Endothelial cell of umbilical vein (primary cell): ENCODE results near the gene CPSF4. TPM values are rescaled to one million over a fixed set of nuclear protein-coding genes. Genes with fewer than 3 reads are reported as not detected.
A peak's percentile ranks its signal among the peaks of the same experiment; 100 is the strongest.

ENCODE experiments used
- BruUV-seq: library from RNA; stranded (reverse); fragments of 400-500 nt; replicated peaks from 2 replicates; lab custom pipeline; 2021; lab: Mats Ljungman, UMichigan
- CTCF ChIA-PET: fragments of 300-600, 350-600 bp; sonication (Branson Sonifier 250); formaldehyde crosslinking; loops from one replicate; lab custom pipeline; 2021; ENCODE audit warnings: antibody characterized with exemption, inconsistent platforms; lab: Charles Lee
- POLR2A ChIA-PET: fragments of 300-600, 350-600 bp; sonication (Branson Sonifier 250); formaldehyde crosslinking; loops from one replicate; lab custom pipeline; 2021; ENCODE audit warnings: antibody characterized with exemption, inconsistent platforms; lab: Charles Lee
- DNase-seq: peaks from one replicate; pipeline ENCODE4 v3.0.0-alpha.2; 2011; ENCODE audit warnings: low read depth, low spot score
- FAIRE-seq: peaks from 2 replicates; lab custom pipeline; 2011; peaks lifted over from hg19 to GRCh38; lab: Jason Lieb, UNC
- H2AFZ ChIP-seq: 2 replicates; pipeline ENCODE4 v1.6.0; 2012; ENCODE audit warnings: low read depth, low read length, control low read depth, inconsistent platforms
- H3K27ac ChIP-seq: 2 replicates; pipeline ENCODE4 v1.5.1; 2011; ENCODE audit warnings: low read depth, mild to moderate bottlenecking, control low read depth, low read length, moderate library complexity; ENCODE audit not compliant: insufficient read depth
- H3K27me3 ChIP-seq, 2 experiments: 2 replicates each; pipeline versions ENCODE4 v1.6.0 to v1.6.1; 2011; ENCODE audit warnings: low read length in 2 of 2, mixed read lengths in 1 of 2; ENCODE audit not compliant: control insufficient read depth in 2 of 2, insufficient read depth in 2 of 2
- H3K36me3 ChIP-seq, 2 experiments: 2 replicates in 1 of 2; 3 replicates in 1 of 2; pipeline ENCODE4 v1.5.1; 2011; ENCODE audit warnings: low read length in 2 of 2, mild to moderate bottlenecking in 1 of 2, moderate library complexity in 1 of 2; ENCODE audit not compliant: control insufficient read depth in 2 of 2, insufficient read depth in 2 of 2; ENCODE audit errors: extremely low read depth in 1 of 2
- H3K4me1 ChIP-seq: 3 replicates; pipeline ENCODE4 v1.5.1; 2011; ENCODE audit warnings: mild to moderate bottlenecking, low read length; ENCODE audit not compliant: control insufficient read depth, insufficient read depth; ENCODE audit errors: extremely low read depth
- H3K4me2 ChIP-seq: 2 replicates; pipeline ENCODE4 v1.6.1; 2011; ENCODE audit warnings: low read length, control low read depth, mixed read lengths; ENCODE audit not compliant: insufficient read depth
- H3K4me3 ChIP-seq, 3 experiments: fragments of 200-600 bp in 1 of 3; sonication (generic), shearing (Covaris generic) in 1 of 3; replicated peaks in 1 of 3; 2 replicates each; pipeline ENCODE4 v1.5.1; 2011 to 2016; ENCODE audit warnings: control low read depth in 3 of 3, low read length in 3 of 3, mild to moderate bottlenecking in 2 of 3, inconsistent platforms in 1 of 3, low read depth in 1 of 3, moderate library complexity in 1 of 3; ENCODE audit not compliant: insufficient read depth in 1 of 3
- H3K79me2 ChIP-seq: 2 replicates; pipeline ENCODE4 v1.6.0; 2012; ENCODE audit warnings: low read length, inconsistent platforms; ENCODE audit not compliant: control insufficient read depth, insufficient read depth
- H3K9ac ChIP-seq: replicated peaks from 2 replicates; pipeline ENCODE3; 2011; ENCODE audit warnings: low read length, control low read depth; ENCODE audit not compliant: insufficient read depth; ENCODE audit errors: extremely low read depth
- H3K9me1 ChIP-seq: replicated peaks from 3 replicates; pipeline ENCODE4 v1.6.0; 2011; ENCODE audit warnings: mild to moderate bottlenecking, low read length; ENCODE audit not compliant: control insufficient read depth, insufficient read depth; ENCODE audit errors: extremely low read depth
- H3K9me3 ChIP-seq: replicated peaks from 2 replicates; pipeline ENCODE4 v1.5.1; 2012; ENCODE audit warnings: low read length, inconsistent platforms; ENCODE audit not compliant: control insufficient read depth, insufficient read depth
- H4K20me1 ChIP-seq: replicated peaks from 2 replicates; pipeline ENCODE3; 2011; ENCODE audit warnings: mild to moderate bottlenecking, low read length; ENCODE audit not compliant: control insufficient read depth, insufficient read depth; ENCODE audit errors: extremely low read depth
- CTCF ChIP-seq, 2 donors: IDR thresholded peaks; 1 replicate in 1 of 2; 2 replicates in 1 of 2; pipeline ENCODE4 v1.5.1; 2011; ENCODE audit warnings: low read length in 2 of 2, mild to moderate bottlenecking in 2 of 2, moderate library complexity in 2 of 2, control low read depth in 1 of 2, inconsistent platforms in 1 of 2, low read depth in 1 of 2; ENCODE audit not compliant: insufficient read depth in 1 of 2; ENCODE audit errors: extremely low read depth in 1 of 2
- FOS ChIP-seq: IDR thresholded peaks from 2 replicates; pipeline ENCODE4 v1.6.1; 2011; ENCODE audit warnings: mild to moderate bottlenecking, low read length, moderate library complexity, borderline replicate concordance; ENCODE audit not compliant: insufficient read depth
- POLR2AphosphoS5 ChIP-seq: IDR thresholded peaks from 2 replicates; pipeline ENCODE4 v1.6.1; 2012; ENCODE audit warnings: low read depth, mild to moderate bottlenecking, control low read depth, low read length, moderate library complexity; ENCODE audit not compliant: insufficient read depth
- dilution Hi-C: fragments of 300-500 bp; cut with MboI; formaldehyde crosslinking; loops from one replicate; pipeline ENCODE4 v1.15.0; 2019; ENCODE audit warnings: low sequenced_read_pairs; ENCODE audit not compliant: extremely low pct_ligation_motif_present
- intact Hi-C: fragments of 100-400 bp; cut with micrococcal nuclease; formaldehyde crosslinking; loops from one replicate; pipeline ENCODE4 v1.10.0; 2022
- polyA plus RNA-seq, 4 experiments: library from polyadenylated mRNA; depleted of rRNA in 3 of 4; stranded (reverse) in 3 of 4; unstranded in 1 of 4; fragments of >200 nt; gene quantifications; 2 replicates each; pipeline versions ENCODE4 v1.2.1 to v1.2.3, GENCODE V29; 2011 to 2012; ENCODE audit warnings: missing spikeins in 1 of 4
- total RNA-seq: library from RNA; stranded (reverse); gene quantifications from 2 replicates; pipeline ENCODE4 v1.2.3, GENCODE V29; 2021
- TF ChIP-seq, protein P1 (sequence below): IDR thresholded peaks from 2 replicates; pipeline ENCODE4 v1.6.1; 2011; ENCODE audit not compliant: insufficient read depth, insufficient read length

Gene CPSF4
- total and polyA plus RNA-seq, 2 donors (not counting 3 experiments of a cell fraction or from before 2014, with no cell fraction given): 51.5 to 53.0 TPM

DNA sequence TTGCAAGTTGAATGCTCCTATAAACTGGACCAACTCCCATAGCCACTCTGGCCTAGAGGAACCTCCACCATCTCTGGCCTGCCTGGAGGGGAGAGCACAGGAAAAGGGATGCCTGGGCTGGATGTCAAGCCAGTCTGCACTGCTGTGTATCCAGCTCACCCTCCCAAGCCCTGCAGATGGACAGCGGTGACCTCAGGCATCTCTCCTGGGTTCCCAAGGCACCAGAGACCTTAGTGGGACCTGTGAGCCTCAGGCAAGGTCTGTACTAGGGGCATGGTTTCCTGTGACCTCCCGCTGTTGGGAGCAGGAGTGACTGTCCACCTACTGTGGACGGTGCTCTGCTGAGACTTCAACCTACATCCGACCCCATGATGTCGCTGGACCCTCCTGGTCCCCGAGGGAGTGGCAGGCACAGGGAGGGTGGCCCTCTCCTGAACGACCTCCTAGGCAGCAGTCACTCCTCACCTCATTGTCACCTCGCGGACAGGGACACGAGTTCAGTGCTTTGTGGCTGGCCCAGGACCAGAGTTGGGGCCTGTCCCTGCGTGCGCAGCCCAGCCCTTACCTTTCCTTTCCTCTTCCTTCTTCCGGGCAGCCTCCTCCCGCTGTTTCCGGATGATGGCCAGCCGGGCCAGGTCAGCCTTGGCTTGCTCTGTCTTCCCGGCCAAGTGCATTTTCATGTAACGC is 41.3 kb upstream of the CPSF4 start:
- no peak for FAIRE-seq
- CTCF ChIA-PET: no interaction called here

GRCh38 chr7:99398891-99399445 is 39.8 kb upstream of the CPSF4 start:
- no peak for DNase-seq
- Histone ChIP-seq H3K4me3 (no peak overlapping the region), H3K9me3 (no peaks in the 10 kb centered on the region), H2AFZ (no peak overlapping the region), H4K20me1 (no peaks in the 10 kb centered on the region), H3K9ac (no peak overlapping the region), H3K36me3 (peaks cover 28 to 59% of the 10 kb centered on the region in 2 experiments), H3K27me3 (no peaks in the 10 kb centered on the region), H3K79me2 (peaks cover 12% of the 10 kb centered on the region), H3K9me1 (no peaks in the 10 kb centered on the region), H3K4me2 (no peak overlapping the region), H3K4me1 (no peaks in the 10 kb centered on the region), H3K27ac (no peak overlapping the region)
- ChIA-PET CTCF (interaction anchor here (0.8 to 1.6 kb wide), 2 partner anchors 10 to 12 kb away, joined by 3 to 4 read pairs; partner anchors contain the start of genes BUD31 and PDAP1), POLR2A (interaction anchor here (2.9 kb wide), 1 partner anchor 9 kb away, joined by 12 read pairs; the partner anchor contains the start of genes BUD31 and PDAP1)
- TF ChIP-seq POLR2AphosphoS5 (peak; percentile 7), CTCF (IDR thresholded peaks at IDR 0.05; ENCODE audit: extremely low read depth in 1 of 2, insufficient read depth in 1 of 2, low read depth in 1 of 2, low read length in 2 of 2) (no peak)
- intact Hi-C loops (no loop called here), dilution Hi-C loops (no loop called here)
- no TSS peak for BruUV-seq
- FAIRE-seq: no peak

More for the DNA sequence above, 41.3 kb upstream of the CPSF4 start:
- Histone ChIP-seq H3K9me3 (no peaks in the 10 kb centered on the region), H3K79me2 (peaks cover 2% of the 10 kb centered on the region), H3K4me2 (no peak overlapping the region), H3K9ac (no peak overlapping the region), H4K20me1 (no peaks in the 10 kb centered on the region), H3K27ac (no peak overlapping the region), H3K4me1 (peaks cover 9% of the 10 kb centered on the region), H3K27me3 (no peaks in the 10 kb centered on the region), H3K9me1 (no peaks in the 10 kb centered on the region), H2AFZ (no peak overlapping the region), H3K4me3 (no peak overlapping the region), H3K36me3 (peaks cover 28 to 56% of the 10 kb centered on the region in 2 experiments)
- BruUV-seq: no TSS peak
- no peak for TF ChIP-seq FOS
- TF ChIP-seq, protein P1, sequence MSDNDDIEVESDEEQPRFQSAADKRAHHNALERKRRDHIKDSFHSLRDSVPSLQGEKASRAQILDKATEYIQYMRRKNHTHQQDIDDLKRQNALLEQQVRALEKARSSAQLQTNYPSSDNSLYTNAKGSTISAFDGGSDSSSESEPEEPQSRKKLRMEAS: no peak
- DNase-seq: no peak
- POLR2A ChIA-PET: no interaction called here
- intact Hi-C loops (no loop called here), dilution Hi-C loops (no loop called here)
